GM15510 (cell line): ENCODE measurements around the gene STIM2.

ENCODE experiments used
- POLR2A ChIP-seq: IDR thresholded peaks from 3 replicates; pipeline ENCODE4 v1.6.1; 2011; ENCODE audit warnings: borderline replicate concordance; ENCODE audit not compliant: insufficient read length; ENCODE audit errors: extremely low read depth

Gene STIM2

GRCh38 chr4:26878794-26879391 lies 18.3 kb downstream of the STIM2 start:
- no peak for TF ChIP-seq POLR2A

GRCh38 chr4:26879805-26880204 lies 19.2 kb downstream of the STIM2 start:
- TF ChIP-seq POLR2A: no peak

- no peak for TF ChIP-seq POLR2A
These were observed 23.4 kb downstream of the STIM2 start for GRCh38 chr4:26884026-26884425.

GRCh38 chr4:26884486-26884988 lies 23.9 kb downstream of the STIM2 start:
- no peak for TF ChIP-seq POLR2A

GRCh38 chr4:26885912-26886274 lies 25.3 kb downstream of the STIM2 start:
- TF ChIP-seq POLR2A: no peak

GRCh38 chr4:26887143-26887542 lies 26.5 kb downstream of the STIM2 start:
- no peak for TF ChIP-seq POLR2A

- TF ChIP-seq POLR2A: no peak
These were observed 27.2 kb downstream of the STIM2 start for GRCh38 chr4:26887809-26888208.

GRCh38 chr4:26889356-26889755 lies 28.7 kb downstream of the STIM2 start:
- no peak for TF ChIP-seq POLR2A

GRCh38 chr4:26891054-26891453 lies 30.4 kb downstream of the STIM2 start:
- TF ChIP-seq POLR2A: no peak

- TF ChIP-seq POLR2A: no peak
These were observed 31.2 kb downstream of the STIM2 start for GRCh38 chr4:26891867-26892266.

- TF ChIP-seq POLR2A: no peak
These were observed 32.0 kb downstream of the STIM2 start for GRCh38 chr4:26892480-26893150.

- TF ChIP-seq POLR2A: no peak
These were observed 32.9 kb downstream of the STIM2 start for GRCh38 chr4:26893491-26893890.

GRCh38 chr4:26896636-26897035 lies 36.0 kb downstream of the STIM2 start:
- no peak for TF ChIP-seq POLR2A

GRCh38 chr4:26899991-26900390 lies 39.4 kb downstream of the STIM2 start:
- no peak for TF ChIP-seq POLR2A

GRCh38 chr4:26900765-26901164 lies 40.1 kb downstream of the STIM2 start:
- no peak for TF ChIP-seq POLR2A

GRCh38 chr4:26905172-26905571 lies 44.5 kb downstream of the STIM2 start:
- TF ChIP-seq POLR2A: no peak
